HK-2 (cell line): ENCODE data around the gene ELANE.

ENCODE experiments used
- DNase-seq: peaks from one replicate; pipeline ENCODE4 v3.0.0-alpha.2; 2018; ENCODE audit not compliant: unreplicated experiment

The ELANE gene

GRCh38 chr19:898663-899062 is 46.6 kb downstream of the ELANE start:
- no peak for DNase-seq

GRCh38 chr19:899336-900042 is 47.4 kb downstream of the ELANE start:
- DNase-seq, result no peak

- no peak for DNase-seq
These were observed 47.9 kb downstream of the ELANE start for GRCh38 chr19:900043-900301.

GRCh38 chr19:900302-901111 is 48.4 kb downstream of the ELANE start:
- no peak for DNase-seq

GRCh38 chr19:901216-902092 is 49.4 kb downstream of the ELANE start:
- no peak for DNase-seq

GRCh38 chr19:902093-902370 is 49.9 kb downstream of the ELANE start:
- no peak for DNase-seq

- DNase-seq, result no peak
These were observed 50.5 kb downstream of the ELANE start for GRCh38 chr19:902446-903226.

- DNase-seq, result no peak
These were observed 51.2 kb downstream of the ELANE start for GRCh38 chr19:903266-903797.

- no peak for DNase-seq
These were observed 52.4 kb downstream of the ELANE start for GRCh38 chr19:904545-904944.
